ENCODE measurements around the gene CHST13.

Gene CHST13

GRCh38 chr3:126476166-126477060, 47.5 kb upstream of the CHST13 start (continued):
- TF ChIP-seq, protein P1, sequence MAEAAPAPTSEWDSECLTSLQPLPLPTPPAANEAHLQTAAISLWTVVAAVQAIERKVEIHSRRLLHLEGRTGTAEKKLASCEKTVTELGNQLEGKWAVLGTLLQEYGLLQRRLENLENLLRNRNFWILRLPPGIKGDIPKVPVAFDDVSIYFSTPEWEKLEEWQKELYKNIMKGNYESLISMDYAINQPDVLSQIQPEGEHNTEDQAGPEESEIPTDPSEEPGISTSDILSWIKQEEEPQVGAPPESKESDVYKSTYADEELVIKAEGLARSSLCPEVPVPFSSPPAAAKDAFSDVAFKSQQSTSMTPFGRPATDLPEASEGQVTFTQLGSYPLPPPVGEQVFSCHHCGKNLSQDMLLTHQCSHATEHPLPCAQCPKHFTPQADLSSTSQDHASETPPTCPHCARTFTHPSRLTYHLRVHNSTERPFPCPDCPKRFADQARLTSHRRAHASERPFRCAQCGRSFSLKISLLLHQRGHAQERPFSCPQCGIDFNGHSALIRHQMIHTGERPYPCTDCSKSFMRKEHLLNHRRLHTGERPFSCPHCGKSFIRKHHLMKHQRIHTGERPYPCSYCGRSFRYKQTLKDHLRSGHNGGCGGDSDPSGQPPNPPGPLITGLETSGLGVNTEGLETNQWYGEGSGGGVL (tag by site-specific recombination; IDR thresholded peaks at IDR 0.05), result no peak
- TF ChIP-seq ZNF394 (tag by site-specific recombination; IDR thresholded peaks at IDR 0.05; ENCODE audit: borderline replicate concordance), result no peak
- no peak for TF ChIP-seq ZNF571 (tag by site-specific recombination; IDR thresholded peaks at IDR 0.05)
- TF ChIP-seq, protein P2, sequence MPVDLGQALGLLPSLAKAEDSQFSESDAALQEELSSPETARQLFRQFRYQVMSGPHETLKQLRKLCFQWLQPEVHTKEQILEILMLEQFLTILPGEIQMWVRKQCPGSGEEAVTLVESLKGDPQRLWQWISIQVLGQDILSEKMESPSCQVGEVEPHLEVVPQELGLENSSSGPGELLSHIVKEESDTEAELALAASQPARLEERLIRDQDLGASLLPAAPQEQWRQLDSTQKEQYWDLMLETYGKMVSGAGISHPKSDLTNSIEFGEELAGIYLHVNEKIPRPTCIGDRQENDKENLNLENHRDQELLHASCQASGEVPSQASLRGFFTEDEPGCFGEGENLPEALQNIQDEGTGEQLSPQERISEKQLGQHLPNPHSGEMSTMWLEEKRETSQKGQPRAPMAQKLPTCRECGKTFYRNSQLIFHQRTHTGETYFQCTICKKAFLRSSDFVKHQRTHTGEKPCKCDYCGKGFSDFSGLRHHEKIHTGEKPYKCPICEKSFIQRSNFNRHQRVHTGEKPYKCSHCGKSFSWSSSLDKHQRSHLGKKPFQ (tag by site-specific recombination; IDR thresholded peaks at IDR 0.05), result no peak
- no peak for TF ChIP-seq ZNF621 (tag by site-specific recombination; IDR thresholded peaks at IDR 0.05)
- TF ChIP-seq ZNF548 (tag by site-specific recombination; IDR thresholded peaks at IDR 0.05), result no peak
- no peak for TF ChIP-seq IKZF3 (tag by site-specific recombination; IDR thresholded peaks at IDR 0.05)
- TF ChIP-seq ZNF529 (tag by site-specific recombination; IDR thresholded peaks at IDR 0.05; ENCODE audit: insufficient replicate concordance), result no peak
- no peak for TF ChIP-seq ZNF555 (tag by site-specific recombination; conservative IDR thresholded peaks at IDR 0.05)
- TF ChIP-seq, protein P3, sequence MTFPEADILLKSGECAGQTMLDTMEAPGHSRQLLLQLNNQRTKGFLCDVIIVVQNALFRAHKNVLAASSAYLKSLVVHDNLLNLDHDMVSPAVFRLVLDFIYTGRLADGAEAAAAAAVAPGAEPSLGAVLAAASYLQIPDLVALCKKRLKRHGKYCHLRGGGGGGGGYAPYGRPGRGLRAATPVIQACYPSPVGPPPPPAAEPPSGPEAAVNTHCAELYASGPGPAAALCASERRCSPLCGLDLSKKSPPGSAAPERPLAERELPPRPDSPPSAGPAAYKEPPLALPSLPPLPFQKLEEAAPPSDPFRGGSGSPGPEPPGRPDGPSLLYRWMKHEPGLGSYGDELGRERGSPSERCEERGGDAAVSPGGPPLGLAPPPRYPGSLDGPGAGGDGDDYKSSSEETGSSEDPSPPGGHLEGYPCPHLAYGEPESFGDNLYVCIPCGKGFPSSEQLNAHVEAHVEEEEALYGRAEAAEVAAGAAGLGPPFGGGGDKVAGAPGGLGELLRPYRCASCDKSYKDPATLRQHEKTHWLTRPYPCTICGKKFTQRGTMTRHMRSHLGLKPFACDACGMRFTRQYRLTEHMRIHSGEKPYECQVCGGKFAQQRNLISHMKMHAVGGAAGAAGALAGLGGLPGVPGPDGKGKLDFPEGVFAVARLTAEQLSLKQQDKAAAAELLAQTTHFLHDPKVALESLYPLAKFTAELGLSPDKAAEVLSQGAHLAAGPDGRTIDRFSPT (tag by site-specific recombination; IDR thresholded peaks at IDR 0.05), result no peak
- TF ChIP-seq, protein P4, sequence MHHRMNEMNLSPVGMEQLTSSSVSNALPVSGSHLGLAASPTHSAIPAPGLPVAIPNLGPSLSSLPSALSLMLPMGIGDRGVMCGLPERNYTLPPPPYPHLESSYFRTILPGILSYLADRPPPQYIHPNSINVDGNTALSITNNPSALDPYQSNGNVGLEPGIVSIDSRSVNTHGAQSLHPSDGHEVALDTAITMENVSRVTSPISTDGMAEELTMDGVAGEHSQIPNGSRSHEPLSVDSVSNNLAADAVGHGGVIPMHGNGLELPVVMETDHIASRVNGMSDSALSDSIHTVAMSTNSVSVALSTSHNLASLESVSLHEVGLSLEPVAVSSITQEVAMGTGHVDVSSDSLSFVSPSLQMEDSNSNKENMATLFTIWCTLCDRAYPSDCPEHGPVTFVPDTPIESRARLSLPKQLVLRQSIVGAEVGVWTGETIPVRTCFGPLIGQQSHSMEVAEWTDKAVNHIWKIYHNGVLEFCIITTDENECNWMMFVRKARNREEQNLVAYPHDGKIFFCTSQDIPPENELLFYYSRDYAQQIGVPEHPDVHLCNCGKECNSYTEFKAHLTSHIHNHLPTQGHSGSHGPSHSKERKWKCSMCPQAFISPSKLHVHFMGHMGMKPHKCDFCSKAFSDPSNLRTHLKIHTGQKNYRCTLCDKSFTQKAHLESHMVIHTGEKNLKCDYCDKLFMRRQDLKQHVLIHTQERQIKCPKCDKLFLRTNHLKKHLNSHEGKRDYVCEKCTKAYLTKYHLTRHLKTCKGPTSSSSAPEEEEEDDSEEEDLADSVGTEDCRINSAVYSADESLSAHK (tag by site-specific recombination; IDR thresholded peaks at IDR 0.05), result no peak
- TF ChIP-seq GLI4 (tag by site-specific recombination; IDR thresholded peaks at IDR 0.05), result no peak
- TF ChIP-seq ZNF624 (tag by site-specific recombination; IDR thresholded peaks at IDR 0.05), result no peak
- TF ChIP-seq ZFP41 (tag by site-specific recombination; IDR thresholded peaks at IDR 0.05; ENCODE audit: borderline replicate concordance), result no peak
- TF ChIP-seq, protein P5, sequence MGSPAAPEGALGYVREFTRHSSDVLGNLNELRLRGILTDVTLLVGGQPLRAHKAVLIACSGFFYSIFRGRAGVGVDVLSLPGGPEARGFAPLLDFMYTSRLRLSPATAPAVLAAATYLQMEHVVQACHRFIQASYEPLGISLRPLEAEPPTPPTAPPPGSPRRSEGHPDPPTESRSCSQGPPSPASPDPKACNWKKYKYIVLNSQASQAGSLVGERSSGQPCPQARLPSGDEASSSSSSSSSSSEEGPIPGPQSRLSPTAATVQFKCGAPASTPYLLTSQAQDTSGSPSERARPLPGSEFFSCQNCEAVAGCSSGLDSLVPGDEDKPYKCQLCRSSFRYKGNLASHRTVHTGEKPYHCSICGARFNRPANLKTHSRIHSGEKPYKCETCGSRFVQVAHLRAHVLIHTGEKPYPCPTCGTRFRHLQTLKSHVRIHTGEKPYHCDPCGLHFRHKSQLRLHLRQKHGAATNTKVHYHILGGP (tag by site-specific recombination; IDR thresholded peaks at IDR 0.05), result no peak
- TF ChIP-seq, protein P6, sequence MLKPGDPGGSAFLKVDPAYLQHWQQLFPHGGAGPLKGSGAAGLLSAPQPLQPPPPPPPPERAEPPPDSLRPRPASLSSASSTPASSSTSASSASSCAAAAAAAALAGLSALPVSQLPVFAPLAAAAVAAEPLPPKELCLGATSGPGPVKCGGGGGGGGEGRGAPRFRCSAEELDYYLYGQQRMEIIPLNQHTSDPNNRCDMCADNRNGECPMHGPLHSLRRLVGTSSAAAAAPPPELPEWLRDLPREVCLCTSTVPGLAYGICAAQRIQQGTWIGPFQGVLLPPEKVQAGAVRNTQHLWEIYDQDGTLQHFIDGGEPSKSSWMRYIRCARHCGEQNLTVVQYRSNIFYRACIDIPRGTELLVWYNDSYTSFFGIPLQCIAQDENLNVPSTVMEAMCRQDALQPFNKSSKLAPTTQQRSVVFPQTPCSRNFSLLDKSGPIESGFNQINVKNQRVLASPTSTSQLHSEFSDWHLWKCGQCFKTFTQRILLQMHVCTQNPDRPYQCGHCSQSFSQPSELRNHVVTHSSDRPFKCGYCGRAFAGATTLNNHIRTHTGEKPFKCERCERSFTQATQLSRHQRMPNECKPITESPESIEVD (tag by site-specific recombination; IDR thresholded peaks at IDR 0.05), result no peak
- no peak for TF ChIP-seq ZBTB21 (tag by site-specific recombination; IDR thresholded peaks at IDR 0.05)
- TF ChIP-seq ZNF48 (tag by site-specific recombination; IDR thresholded peaks at IDR 0.05), result no peak
- TF ChIP-seq, protein P7, sequence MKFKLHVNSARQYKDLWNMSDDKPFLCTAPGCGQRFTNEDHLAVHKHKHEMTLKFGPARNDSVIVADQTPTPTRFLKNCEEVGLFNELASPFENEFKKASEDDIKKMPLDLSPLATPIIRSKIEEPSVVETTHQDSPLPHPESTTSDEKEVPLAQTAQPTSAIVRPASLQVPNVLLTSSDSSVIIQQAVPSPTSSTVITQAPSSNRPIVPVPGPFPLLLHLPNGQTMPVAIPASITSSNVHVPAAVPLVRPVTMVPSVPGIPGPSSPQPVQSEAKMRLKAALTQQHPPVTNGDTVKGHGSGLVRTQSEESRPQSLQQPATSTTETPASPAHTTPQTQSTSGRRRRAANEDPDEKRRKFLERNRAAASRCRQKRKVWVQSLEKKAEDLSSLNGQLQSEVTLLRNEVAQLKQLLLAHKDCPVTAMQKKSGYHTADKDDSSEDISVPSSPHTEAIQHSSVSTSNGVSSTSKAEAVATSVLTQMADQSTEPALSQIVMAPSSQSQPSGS (tag by site-specific recombination; IDR thresholded peaks at IDR 0.05; ENCODE audit: low read depth), result no peak
- TF ChIP-seq ZBTB26 (tag by site-specific recombination; optimal IDR thresholded peaks at IDR 0.05), result peak; percentile 62
- TF ChIP-seq ZBTB8A (tag by site-specific recombination; IDR thresholded peaks at IDR 0.05), result no peak
- TF ChIP-seq ZNF248 (tag by site-specific recombination; IDR thresholded peaks at IDR 0.05), result no peak
